ENCODE data around the gene NCOA1. TPM values are rescaled to one million over a fixed set of nuclear protein-coding genes. Genes with fewer than 3 reads are reported as not detected.

The NCOA1 gene
- total and polyA plus RNA-seq, 8 donors: 6.2 to 27.0 (median 17.3) TPM

GRCh38 chr2:24457696-24458386 lies 33.2 kb upstream of the NCOA1 start:
- ATAC-seq: no peak
- H3K4me3 ChIP-seq: no peak overlapping the region
- intact Hi-C loops (cut with DNase I): no loop called here
- FAIRE-seq: no peak
- no peaks in the 10 kb centered on the region for H3K27me3 ChIP-seq
- 73 to 78% methylated on average over 5 of the region's 5 CpGs for WGBS, 2 donors
- H3K36me3 ChIP-seq: no peaks in the 10 kb centered on the region
- no peak for DNase-seq
- no peak overlapping the region for H3K27ac ChIP-seq
- no peaks in the 10 kb centered on the region for H3K9me3 ChIP-seq
- H3K4me1 ChIP-seq: peaks cover 0 to 5% (median 0%) of the 10 kb centered on the region in 3 donors
- TF ChIP-seq, protein P1, sequence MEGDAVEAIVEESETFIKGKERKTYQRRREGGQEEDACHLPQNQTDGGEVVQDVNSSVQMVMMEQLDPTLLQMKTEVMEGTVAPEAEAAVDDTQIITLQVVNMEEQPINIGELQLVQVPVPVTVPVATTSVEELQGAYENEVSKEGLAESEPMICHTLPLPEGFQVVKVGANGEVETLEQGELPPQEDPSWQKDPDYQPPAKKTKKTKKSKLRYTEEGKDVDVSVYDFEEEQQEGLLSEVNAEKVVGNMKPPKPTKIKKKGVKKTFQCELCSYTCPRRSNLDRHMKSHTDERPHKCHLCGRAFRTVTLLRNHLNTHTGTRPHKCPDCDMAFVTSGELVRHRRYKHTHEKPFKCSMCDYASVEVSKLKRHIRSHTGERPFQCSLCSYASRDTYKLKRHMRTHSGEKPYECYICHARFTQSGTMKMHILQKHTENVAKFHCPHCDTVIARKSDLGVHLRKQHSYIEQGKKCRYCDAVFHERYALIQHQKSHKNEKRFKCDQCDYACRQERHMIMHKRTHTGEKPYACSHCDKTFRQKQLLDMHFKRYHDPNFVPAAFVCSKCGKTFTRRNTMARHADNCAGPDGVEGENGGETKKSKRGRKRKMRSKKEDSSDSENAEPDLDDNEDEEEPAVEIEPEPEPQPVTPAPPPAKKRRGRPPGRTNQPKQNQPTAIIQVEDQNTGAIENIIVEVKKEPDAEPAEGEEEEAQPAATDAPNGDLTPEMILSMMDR (IDR thresholded peaks at IDR 0.05): no peak

DNA sequence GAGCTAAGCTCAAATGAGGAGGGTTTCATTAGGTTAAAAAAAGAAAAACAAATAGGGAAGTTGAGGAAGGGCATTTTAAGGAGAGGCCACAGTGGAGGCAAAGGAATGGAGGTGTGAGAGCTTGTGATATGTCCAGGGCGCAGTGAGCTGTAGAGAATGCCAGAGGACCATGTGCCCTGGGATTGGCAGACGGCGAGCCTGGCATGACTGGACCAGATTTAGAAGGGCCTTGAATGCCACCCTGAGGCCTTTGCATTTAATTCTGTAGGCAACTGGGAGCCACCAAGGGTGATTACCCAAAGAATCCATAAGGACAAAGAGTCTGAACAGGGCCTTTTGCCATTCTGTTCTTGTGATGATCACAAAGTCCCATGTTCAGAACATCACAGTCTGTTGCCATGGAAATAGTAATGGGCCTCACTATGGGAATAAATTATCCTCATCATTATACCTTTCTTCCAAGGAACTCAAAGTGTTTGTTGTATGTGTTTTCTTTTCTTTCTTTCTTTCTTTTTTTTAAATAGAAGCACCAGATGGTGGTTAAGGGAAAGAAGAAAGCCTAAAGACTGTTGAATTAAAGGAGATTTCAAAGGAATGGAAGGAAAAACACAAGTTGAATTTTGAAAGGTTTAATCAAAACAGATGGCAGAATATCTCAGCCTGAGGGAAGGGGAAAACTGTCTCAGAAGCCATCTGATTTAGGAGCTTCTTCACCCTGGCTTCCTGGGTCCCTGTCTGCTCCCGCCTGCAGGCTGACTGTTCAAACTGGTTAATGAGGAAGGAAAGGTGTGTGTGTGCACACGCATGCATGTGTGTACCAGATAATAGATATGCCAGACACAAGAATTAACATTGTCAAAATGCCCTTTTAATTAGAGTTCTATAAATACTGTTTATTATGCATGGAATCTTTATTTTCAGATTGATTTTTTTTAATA lies 31.6 kb upstream of the NCOA1 start:
- Histone ChIP-seq H3K9me3 (no peaks in the 10 kb centered on the region), H3K36me3 (no peaks in the 10 kb centered on the region), H3K27ac (no peak overlapping the region), H3K27me3 (no peaks in the 10 kb centered on the region), H3K4me3 (no peak overlapping the region), H3K4me1 (no peaks in the 10 kb centered on the region)
- ATAC-seq: no peak
- TF ChIP-seq, protein P1 (IDR thresholded peaks at IDR 0.05): no peak
- DNase-seq: no peak
- WGBS, 2 donors: 96% methylated on average over 5 of the region's 5 CpGs
- intact Hi-C loops (cut with DNase I): no loop called here
- FAIRE-seq: no peak

GRCh38 chr2:24461685-24462084 lies 29.4 kb upstream of the NCOA1 start:
- no peak overlapping the region for H3K27ac ChIP-seq
- ATAC-seq (no peak), FAIRE-seq (no peak), DNase-seq (no peak)
- whole genome bisulfite sequencing, 2 donors: 64 to 78% methylated on average over 2 of the region's 2 CpGs
- H3K4me1 ChIP-seq: no peaks in the 10 kb centered on the region
- TF ChIP-seq, protein P1 (IDR thresholded peaks at IDR 0.05): no peak
- H3K36me3 ChIP-seq: no peaks in the 10 kb centered on the region
- H3K4me3 ChIP-seq: no peak overlapping the region
- intact Hi-C loops (cut with DNase I): no loop called here
- no peaks in the 10 kb centered on the region for H3K27me3 ChIP-seq
- H3K9me3 ChIP-seq: no peaks in the 10 kb centered on the region

- Histone ChIP-seq H3K4me3 (no peak overlapping the region), H3K27me3 (no peaks in the 10 kb centered on the region), H3K36me3 (no peaks in the 10 kb centered on the region), H3K9me3 (no peaks in the 10 kb centered on the region), H3K4me1 (no peaks in the 10 kb centered on the region), H3K27ac (no peak overlapping the region)
- WGBS, 2 donors: 67 to 89% methylated on average over 1 of the region's 1 CpG
- intact Hi-C loops (cut with DNase I): no loop called here
- no peak for ATAC-seq
- no peak for DNase-seq
- TF ChIP-seq, protein P1 (IDR thresholded peaks at IDR 0.05): no peak
- no peak for FAIRE-seq
These were observed 27.8 kb upstream of the NCOA1 start for GRCh38 chr2:24463271-24463670.

Measured in pancreas (tissue), 10 donors.